GM10248 (cell line): ENCODE results near the gene ANKRD12.

Source experiments
- CTCF ChIA-PET: fragments of 300-600 bp; sonication (Branson Sonifier 250); formaldehyde crosslinking; extraction: SDS; loops from one replicate; lab custom pipeline; 2021; ENCODE audit warnings: antibody characterized with exemption; lab: Yijun Ruan, JAX
- POLR2A ChIA-PET: fragments of 350-650 bp; sonication (Branson Sonifier 250); formaldehyde crosslinking; extraction: SDS; loops from one replicate; lab custom pipeline; 2020; ENCODE audit warnings: antibody characterized with exemption; lab: Yijun Ruan, JAX
- DNase-seq: peaks from one replicate; pipeline ENCODE4 v3.0.0; 2012; ENCODE audit errors: extremely low spot score
- CTCF ChIP-seq: IDR thresholded peaks from 2 replicates; pipeline ENCODE4 v1.5.1; 2012; ENCODE audit warnings: mild to moderate bottlenecking, low read depth; ENCODE audit errors: extremely low read depth, missing control alignments, control extremely low read depth

ANKRD12 gene

GRCh38 chr18:9217743-9218451 lies 81.3 kb downstream of the ANKRD12 start:
- DNase-seq: no peak
- TF ChIP-seq CTCF: no peak
- CTCF ChIA-PET: interaction anchor here (1.1 to 1.4 kb wide), 4 partner anchors 15 to 185 kb away, joined by 3 to 4 read pairs (median 3); no protein-coding TSS in a partner anchor
- POLR2A ChIA-PET: no interaction called here

- TF ChIP-seq CTCF: no peak
- ChIA-PET CTCF (interaction anchor here (1.0 to 2.8 kb wide), 4 partner anchors 13 to 36 kb away, joined by 4 to 8 read pairs (median 6); no protein-coding TSS in a partner anchor), POLR2A (no interaction called here)
- DNase-seq: no peak
These were observed 84.5 kb downstream of the ANKRD12 start for GRCh38 chr18:9221040-9221439.

GRCh38 chr18:9221661-9222060 lies 85.1 kb downstream of the ANKRD12 start:
- no peak for TF ChIP-seq CTCF
- ChIA-PET POLR2A (no interaction called here), CTCF (interaction anchor here (0.6 to 2.8 kb wide), 4 partner anchors 15 to 37 kb away, joined by 3 to 8 read pairs (median 5); no protein-coding TSS in a partner anchor)
- no peak for DNase-seq

GRCh38 chr18:9223356-9223755 lies 86.8 kb downstream of the ANKRD12 start:
- no peak for TF ChIP-seq CTCF
- ChIA-PET CTCF (interaction anchor here (2.6 kb wide), 1 partner anchor 15 kb away, joined by 6 read pairs; no protein-coding TSS in a partner anchor), POLR2A (no interaction called here)
- no peak for DNase-seq

- ChIA-PET CTCF (interaction anchor here (0.6 kb wide), 1 partner anchor 18 kb away, joined by 3 read pairs; no protein-coding TSS in a partner anchor), POLR2A (no interaction called here)
- TF ChIP-seq CTCF: no peak
- no peak for DNase-seq
These were observed 89.9 kb downstream of the ANKRD12 start for GRCh38 chr18:9226463-9226862.

- TF ChIP-seq CTCF: no peak
- ChIA-PET POLR2A (no interaction called here), CTCF (no interaction called here)
- DNase-seq: no peak
These were observed 95.4 kb downstream of the ANKRD12 start for GRCh38 chr18:9231852-9232486.
